Neural cell (in vitro differentiated cells): ENCODE data around the gene GCN1. TPM values are rescaled to one million over a fixed set of nuclear protein-coding genes. Genes with fewer than 3 reads are reported as not detected.

ENCODE experiments used
- H2AFZ ChIP-seq: fragments of 200-600, 300-800 bp; sonication (generic), shearing (Covaris generic); 2 replicates; pipeline ENCODE4 v1.6.0; 2014; ENCODE audit warnings: low read depth, mild to moderate bottlenecking, antibody characterized with exemption, low read length, moderate library complexity
- H3F3A ChIP-seq: fragments of 200-600 bp; shearing (Covaris generic); 2 replicates; pipeline ENCODE4 v1.6.1; 2016; ENCODE audit warnings: mild to moderate bottlenecking, moderate library complexity, mixed read lengths, antibody characterized with exemption, low read length; ENCODE audit not compliant: insufficient read depth, poor library complexity, severe bottlenecking
- H3K27ac ChIP-seq: fragments of 200-600, 300-800 bp; sonication (generic), shearing (Covaris generic); 2 replicates; pipeline ENCODE4 v1.5.1; 2014; ENCODE audit warnings: mild to moderate bottlenecking, low read length, moderate library complexity
- H3K27me3 ChIP-seq: fragments of 300-800, 200-600 bp; sonication (generic), shearing (Covaris generic); 2 replicates; pipeline ENCODE4 v1.6.0; 2014; ENCODE audit warnings: mild to moderate bottlenecking, low read depth, low read length, moderate library complexity; ENCODE audit not compliant: insufficient read depth
- H3K36me3 ChIP-seq: fragments of 300-800, 200-600 bp; sonication (generic), shearing (Covaris generic); 2 replicates; pipeline ENCODE4 v1.5.1; 2014; ENCODE audit warnings: mild to moderate bottlenecking, antibody characterized with exemption, low read length, moderate library complexity; ENCODE audit not compliant: insufficient read depth
- H3K4me2 ChIP-seq: fragments of 300-800, 200-600 bp; sonication (generic), shearing (Covaris generic); 2 replicates; pipeline ENCODE4 v1.6.0; 2014; ENCODE audit warnings: mild to moderate bottlenecking, low read length
- H3K4me3 ChIP-seq: fragments of 300-800, 200-600 bp; sonication (generic), shearing (Covaris generic); 2 replicates; pipeline ENCODE4 v1.5.1; 2014; ENCODE audit warnings: mild to moderate bottlenecking, low read length, moderate library complexity
- H3K79me2 ChIP-seq: fragments of 200-600 bp; shearing (Covaris generic); replicated peaks from 2 replicates; pipeline ENCODE4 v1.6.0; 2014; ENCODE audit warnings: mild to moderate bottlenecking, low read length, moderate library complexity; ENCODE audit not compliant: insufficient read depth
- H3K9ac ChIP-seq: fragments of 300-800, 200-600 bp; sonication (generic), shearing (Covaris generic); 2 replicates; pipeline ENCODE4 v1.6.1; 2016; ENCODE audit warnings: mild to moderate bottlenecking, low read length, mixed read lengths
- H3K9me2 ChIP-seq: fragments of 200-600 bp; shearing (Covaris generic); 2 replicates; pipeline ENCODE4 v1.6.1; 2016; ENCODE audit warnings: mild to moderate bottlenecking, low read length, mixed read lengths; ENCODE audit not compliant: insufficient read depth
- H3K9me3 ChIP-seq: fragments of 200-600, 300-800 bp; sonication (generic), shearing (Covaris generic); 2 replicates; pipeline ENCODE4 v1.6.1; 2016; ENCODE audit warnings: mild to moderate bottlenecking, mixed run types, low read length, moderate library complexity, mixed read lengths
- H4K20me1 ChIP-seq: fragments of 200-600 bp; shearing (Covaris generic); 2 replicates; pipeline ENCODE4 v1.6.1; 2016; ENCODE audit warnings: mild to moderate bottlenecking, mixed run types; ENCODE audit not compliant: insufficient read depth
- EP300 ChIP-seq: fragments of 450-650 bp; conservative IDR thresholded peaks from 2 replicates; pipeline ENCODE4 v1.6.1; 2014; ENCODE audit warnings: antibody characterized with exemption, mild to moderate bottlenecking, moderate library complexity; ENCODE audit not compliant: poor library complexity, severe bottlenecking
- EZH2 ChIP-seq: fragments of 200-600, 300-800 bp; shearing (Covaris generic), sonication (generic); IDR thresholded peaks from 2 replicates; pipeline ENCODE4 v1.6.1; 2014; ENCODE audit warnings: antibody characterized with exemption, low read length, borderline replicate concordance, mild to moderate bottlenecking; ENCODE audit not compliant: insufficient read depth, poor library complexity, severe bottlenecking
- MXI1 ChIP-seq: fragments of 450-650 bp; conservative IDR thresholded peaks from 2 replicates; pipeline ENCODE4 v1.6.1; 2014; ENCODE audit warnings: antibody characterized with exemption, mild to moderate bottlenecking; ENCODE audit not compliant: poor library complexity, severe bottlenecking
- POLR2AphosphoS5 ChIP-seq: IDR thresholded peaks from 2 replicates; pipeline ENCODE4 v1.6.1; 2012
- RAD21 ChIP-seq: fragments of 450-650 bp; conservative IDR thresholded peaks from 2 replicates; pipeline ENCODE4 v1.6.1; 2014; ENCODE audit warnings: antibody characterized with exemption, mild to moderate bottlenecking, moderate library complexity
- SMC3 ChIP-seq: fragments of 450-650 bp; conservative IDR thresholded peaks from 2 replicates; pipeline ENCODE4 v1.6.1; 2014; ENCODE audit warnings: antibody characterized with exemption, mild to moderate bottlenecking, moderate library complexity; ENCODE audit not compliant: poor library complexity
- TAF1 ChIP-seq: IDR thresholded peaks from 2 replicates; pipeline ENCODE4 v1.6.1; 2012; ENCODE audit warnings: low read depth
- polyA plus RNA-seq: library from polyadenylated mRNA; depleted of rRNA; stranded (reverse); fragments of >200 nt; gene quantifications from 2 replicates; pipeline ENCODE4 v1.2.3, GENCODE V29; 2014
- TF ChIP-seq, protein P1 (sequence below): IDR thresholded peaks from 2 replicates; pipeline ENCODE4 v1.6.1; 2012; ENCODE audit warnings: borderline replicate concordance
- TF ChIP-seq, protein P2 (sequence below): fragments of 450-650 bp; IDR thresholded peaks from 2 replicates; pipeline ENCODE4 v1.5.1; 2014; ENCODE audit warnings: antibody characterized with exemption, mild to moderate bottlenecking, moderate library complexity; ENCODE audit not compliant: poor library complexity, severe bottlenecking

Gene GCN1
- polyA plus RNA-seq, 1 donor from 2014 or later, result 21.5 TPM

DNA sequence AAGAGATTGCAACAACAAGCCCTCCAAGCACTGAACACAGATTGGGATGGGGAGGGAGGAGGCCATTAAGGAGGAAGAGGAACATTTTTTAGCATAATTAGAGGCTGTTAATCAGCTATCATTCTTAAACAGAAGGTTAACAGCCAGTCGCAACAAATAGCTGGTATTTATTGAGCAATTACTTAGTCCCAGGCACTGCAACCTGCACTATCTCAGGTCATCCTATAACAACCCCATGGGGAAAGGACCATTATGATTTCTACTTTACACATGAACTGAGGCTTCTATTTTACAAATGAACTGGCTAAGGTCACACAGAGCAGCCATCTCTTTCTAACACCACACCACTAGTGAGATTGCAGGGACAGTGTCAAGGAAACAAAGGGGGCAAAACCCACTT lies 88.4 kb downstream of the GCN1 start:
- H3K4me2 ChIP-seq, result no peak overlapping the region
- no peak overlapping the region for H3K4me3 ChIP-seq
- peaks cover 3% of the 10 kb centered on the region for H4K20me1 ChIP-seq

DNA sequence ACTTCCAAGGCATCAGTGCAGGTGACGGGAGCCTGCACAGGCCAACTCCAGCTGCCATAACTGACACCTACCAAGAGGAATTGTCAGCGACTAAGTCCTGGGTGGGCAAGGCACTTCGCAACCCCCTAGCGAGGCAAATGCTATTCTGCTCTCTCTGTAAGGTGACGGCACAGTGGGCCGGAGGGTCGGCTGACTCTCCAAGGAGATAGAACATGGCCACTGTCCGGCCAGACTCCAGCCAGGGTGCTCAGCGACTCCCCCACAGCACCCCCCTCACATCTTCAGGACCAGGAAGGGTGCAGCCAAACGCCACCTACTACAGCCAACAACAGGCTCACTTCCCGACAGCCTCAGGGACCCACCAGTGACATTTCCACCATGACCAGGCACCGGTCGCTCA lies 91.1 kb downstream of the GCN1 start:
- no peaks in the 10 kb centered on the region for H3K36me3 ChIP-seq
- no peak overlapping the region for H2AFZ ChIP-seq
- TF ChIP-seq TAF1, result no peak
- TF ChIP-seq SMC3, result no peak
- no peak for TF ChIP-seq RAD21
- TF ChIP-seq, protein P1, sequence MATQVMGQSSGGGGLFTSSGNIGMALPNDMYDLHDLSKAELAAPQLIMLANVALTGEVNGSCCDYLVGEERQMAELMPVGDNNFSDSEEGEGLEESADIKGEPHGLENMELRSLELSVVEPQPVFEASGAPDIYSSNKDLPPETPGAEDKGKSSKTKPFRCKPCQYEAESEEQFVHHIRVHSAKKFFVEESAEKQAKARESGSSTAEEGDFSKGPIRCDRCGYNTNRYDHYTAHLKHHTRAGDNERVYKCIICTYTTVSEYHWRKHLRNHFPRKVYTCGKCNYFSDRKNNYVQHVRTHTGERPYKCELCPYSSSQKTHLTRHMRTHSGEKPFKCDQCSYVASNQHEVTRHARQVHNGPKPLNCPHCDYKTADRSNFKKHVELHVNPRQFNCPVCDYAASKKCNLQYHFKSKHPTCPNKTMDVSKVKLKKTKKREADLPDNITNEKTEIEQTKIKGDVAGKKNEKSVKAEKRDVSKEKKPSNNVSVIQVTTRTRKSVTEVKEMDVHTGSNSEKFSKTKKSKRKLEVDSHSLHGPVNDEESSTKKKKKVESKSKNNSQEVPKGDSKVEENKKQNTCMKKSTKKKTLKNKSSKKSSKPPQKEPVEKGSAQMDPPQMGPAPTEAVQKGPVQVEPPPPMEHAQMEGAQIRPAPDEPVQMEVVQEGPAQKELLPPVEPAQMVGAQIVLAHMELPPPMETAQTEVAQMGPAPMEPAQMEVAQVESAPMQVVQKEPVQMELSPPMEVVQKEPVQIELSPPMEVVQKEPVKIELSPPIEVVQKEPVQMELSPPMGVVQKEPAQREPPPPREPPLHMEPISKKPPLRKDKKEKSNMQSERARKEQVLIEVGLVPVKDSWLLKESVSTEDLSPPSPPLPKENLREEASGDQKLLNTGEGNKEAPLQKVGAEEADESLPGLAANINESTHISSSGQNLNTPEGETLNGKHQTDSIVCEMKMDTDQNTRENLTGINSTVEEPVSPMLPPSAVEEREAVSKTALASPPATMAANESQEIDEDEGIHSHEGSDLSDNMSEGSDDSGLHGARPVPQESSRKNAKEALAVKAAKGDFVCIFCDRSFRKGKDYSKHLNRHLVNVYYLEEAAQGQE, result no peak
- TF ChIP-seq, protein P2, sequence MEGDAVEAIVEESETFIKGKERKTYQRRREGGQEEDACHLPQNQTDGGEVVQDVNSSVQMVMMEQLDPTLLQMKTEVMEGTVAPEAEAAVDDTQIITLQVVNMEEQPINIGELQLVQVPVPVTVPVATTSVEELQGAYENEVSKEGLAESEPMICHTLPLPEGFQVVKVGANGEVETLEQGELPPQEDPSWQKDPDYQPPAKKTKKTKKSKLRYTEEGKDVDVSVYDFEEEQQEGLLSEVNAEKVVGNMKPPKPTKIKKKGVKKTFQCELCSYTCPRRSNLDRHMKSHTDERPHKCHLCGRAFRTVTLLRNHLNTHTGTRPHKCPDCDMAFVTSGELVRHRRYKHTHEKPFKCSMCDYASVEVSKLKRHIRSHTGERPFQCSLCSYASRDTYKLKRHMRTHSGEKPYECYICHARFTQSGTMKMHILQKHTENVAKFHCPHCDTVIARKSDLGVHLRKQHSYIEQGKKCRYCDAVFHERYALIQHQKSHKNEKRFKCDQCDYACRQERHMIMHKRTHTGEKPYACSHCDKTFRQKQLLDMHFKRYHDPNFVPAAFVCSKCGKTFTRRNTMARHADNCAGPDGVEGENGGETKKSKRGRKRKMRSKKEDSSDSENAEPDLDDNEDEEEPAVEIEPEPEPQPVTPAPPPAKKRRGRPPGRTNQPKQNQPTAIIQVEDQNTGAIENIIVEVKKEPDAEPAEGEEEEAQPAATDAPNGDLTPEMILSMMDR, result no peak
- TF ChIP-seq MXI1, result no peak
- TF ChIP-seq POLR2AphosphoS5, result no peak
- no peak for TF ChIP-seq EZH2
- no peak for TF ChIP-seq EP300
- H3K9me2 ChIP-seq, result no peaks in the 10 kb centered on the region
- no peaks in the 10 kb centered on the region for H3K79me2 ChIP-seq
- no peak overlapping the region for H3K4me3 ChIP-seq
- no peaks in the 10 kb centered on the region for H3F3A ChIP-seq
- H3K9me3 ChIP-seq, result no peaks in the 10 kb centered on the region
- no peak overlapping the region for H3K27ac ChIP-seq
- H3K9ac ChIP-seq, result no peak overlapping the region
- peaks cover 3% of the 10 kb centered on the region for H4K20me1 ChIP-seq
- H3K27me3 ChIP-seq, result no peaks in the 10 kb centered on the region
- H3K4me2 ChIP-seq, result no peak overlapping the region

More for the DNA sequence above, 88.4 kb downstream of the GCN1 start:
- H3K27ac ChIP-seq, result no peak overlapping the region
- no peaks in the 10 kb centered on the region for H3K9me2 ChIP-seq
- H3F3A ChIP-seq, result no peaks in the 10 kb centered on the region
- no peak for TF ChIP-seq EZH2
- TF ChIP-seq, protein P2, result no peak
- no peak for TF ChIP-seq TAF1
- TF ChIP-seq, protein P1, result no peak
- TF ChIP-seq RAD21, result no peak
- no peak overlapping the region for H2AFZ ChIP-seq
- H3K36me3 ChIP-seq, result no peaks in the 10 kb centered on the region
- no peak overlapping the region for H3K9ac ChIP-seq
- no peaks in the 10 kb centered on the region for H3K9me3 ChIP-seq
- no peaks in the 10 kb centered on the region for H3K79me2 ChIP-seq
- no peaks in the 10 kb centered on the region for H3K27me3 ChIP-seq
